Caco-2 (cell line): ENCODE data around the gene TSSK6. TPM values are rescaled to one million over a fixed set of nuclear protein-coding genes. Genes with fewer than 3 reads are reported as not detected.

Experiments used
- BruUV-seq: library from RNA; stranded (reverse); fragments of 400-500 nt; replicated peaks from 2 replicates; lab custom pipeline; 2021; lab: Mats Ljungman, UMichigan
- CTCF ChIA-PET: fragments of 300-600 bp; sonication (Branson Sonifier 250); formaldehyde crosslinking; loops from one replicate; lab custom pipeline; 2022; ENCODE audit warnings: antibody characterized with exemption; lab: Charles Lee
- POLR2A ChIA-PET: fragments of 300-600 bp; sonication (Branson Sonifier 250); formaldehyde crosslinking; loops from one replicate; lab custom pipeline; 2022; ENCODE audit warnings: antibody characterized with exemption; lab: Charles Lee
- DNase-seq, 2 experiments: peaks; one replicate each; pipeline versions ENCODE4 v3.0.0 to v3.0.0-alpha.2; 2020 to 2022
- H3K27me3 ChIP-seq: replicated peaks from 2 replicates; pipeline ENCODE4 v1.6.0; 2011; ENCODE audit warnings: low read length; ENCODE audit not compliant: control insufficient read depth, insufficient read depth
- H3K36me3 ChIP-seq: 2 replicates; pipeline ENCODE4 v1.5.1; 2011; ENCODE audit warnings: low read length; ENCODE audit not compliant: control insufficient read depth, insufficient read depth
- H3K4me1 ChIP-seq: fragments of 250-450 bp; sonication (Bioruptor Pico); 2 replicates; pipeline ENCODE4 v1.5.1; 2020; ENCODE audit warnings: mild to moderate bottlenecking
- H3K4me3 ChIP-seq: 2 replicates; pipeline ENCODE4 v1.5.1; 2011; ENCODE audit warnings: low read depth, mild to moderate bottlenecking, control low read depth, low read length
- H3K9me3 ChIP-seq: fragments of 250-450 bp; sonication (Bioruptor Pico); 2 replicates; pipeline ENCODE4 v1.5.1; 2020; ENCODE audit warnings: mild to moderate bottlenecking, moderate library complexity
- H3K27ac Mint-ChIP-seq: one replicate; pipeline ENCODE4 v1.8.0; 2022; ENCODE audit warnings: mixed read lengths; ENCODE audit not compliant: unreplicated experiment
- H3K27me3 Mint-ChIP-seq: one replicate; pipeline ENCODE4 v1.8.0; 2022; ENCODE audit warnings: mixed read lengths; ENCODE audit not compliant: insufficient read depth, unreplicated experiment
- H3K36me3 Mint-ChIP-seq: one replicate; pipeline ENCODE4 v1.8.0; 2022; ENCODE audit warnings: mild to moderate bottlenecking, mixed read lengths; ENCODE audit not compliant: insufficient read depth, unreplicated experiment
- H3K4me1 Mint-ChIP-seq: one replicate; pipeline ENCODE4 v1.8.0; 2022; ENCODE audit warnings: low read depth, mixed read lengths; ENCODE audit not compliant: unreplicated experiment
- H3K4me3 Mint-ChIP-seq: one replicate; pipeline ENCODE4 v1.8.0; 2022; ENCODE audit warnings: mild to moderate bottlenecking, moderate library complexity, mixed read lengths; ENCODE audit not compliant: unreplicated experiment
- H3K9me3 Mint-ChIP-seq: one replicate; pipeline ENCODE4 v1.8.0; 2022; ENCODE audit warnings: mixed read lengths; ENCODE audit not compliant: unreplicated experiment
- CTCF ChIP-seq, 2 experiments: fragments of 200-600 bp in 1 of 2; IDR thresholded peaks; 1 replicate in 1 of 2; 2 replicates in 1 of 2; pipeline versions ENCODE4 v1.5.1 to v1.8.0; 2011 to 2022; ENCODE audit warnings: antibody characterized with exemption in 1 of 2, control low read depth in 1 of 2, inconsistent platforms in 1 of 2, low read depth in 1 of 2, low read length in 1 of 2, mild to moderate bottlenecking in 1 of 2, moderate library complexity in 1 of 2; ENCODE audit not compliant: insufficient read depth in 1 of 2, severe bottlenecking in 1 of 2, unreplicated experiment in 1 of 2
- intact Hi-C: fragments of 100-400 bp; cut with micrococcal nuclease; formaldehyde crosslinking; loops from one replicate; pipeline ENCODE4 v1.10.0; 2022; ENCODE audit not compliant: unreplicated experiment
- total RNA-seq: library from RNA; stranded (reverse); gene quantifications from 2 replicates; pipeline ENCODE4 v1.2.3, GENCODE V29; 2022

The TSSK6 gene
- total RNA-seq, 1 experiment from 2014 or later, result 3.8 TPM

- H3K4me1 Mint-ChIP-seq, result peaks cover 15% of the 10 kb centered on the region
- BruUV-seq, result no TSS peak
- Histone ChIP-seq H3K27me3 (no peaks in the 10 kb centered on the region), H3K4me1 (no peaks in the 10 kb centered on the region), H3K9me3 (no peaks in the 10 kb centered on the region), H3K36me3 (no peaks in the 10 kb centered on the region), H3K4me3 (no peak overlapping the region)
- ChIA-PET CTCF (no interaction called here), POLR2A (no interaction called here)
- H3K9me3 Mint-ChIP-seq, result no peaks in the 10 kb centered on the region
- peak overlapping the region; percentile 68 for H3K4me3 Mint-ChIP-seq
- peaks cover 18% of the 10 kb centered on the region for H3K36me3 Mint-ChIP-seq
- intact Hi-C loops, result no loop called here
- DNase-seq, result no peak
- no peak for TF ChIP-seq CTCF (IDR thresholded peaks at IDR 0.05; ENCODE audit: insufficient read depth in 1 of 2, low read depth in 1 of 2, low read length in 1 of 2, severe bottlenecking in 1 of 2, unreplicated experiment in 1 of 2)
- H3K27ac Mint-ChIP-seq, result no peak overlapping the region
- H3K27me3 Mint-ChIP-seq, result no peaks in the 10 kb centered on the region
Measured at GRCh38 chr19:19538785-19539166, 23.4 kb upstream of the TSSK6 start.

DNA sequence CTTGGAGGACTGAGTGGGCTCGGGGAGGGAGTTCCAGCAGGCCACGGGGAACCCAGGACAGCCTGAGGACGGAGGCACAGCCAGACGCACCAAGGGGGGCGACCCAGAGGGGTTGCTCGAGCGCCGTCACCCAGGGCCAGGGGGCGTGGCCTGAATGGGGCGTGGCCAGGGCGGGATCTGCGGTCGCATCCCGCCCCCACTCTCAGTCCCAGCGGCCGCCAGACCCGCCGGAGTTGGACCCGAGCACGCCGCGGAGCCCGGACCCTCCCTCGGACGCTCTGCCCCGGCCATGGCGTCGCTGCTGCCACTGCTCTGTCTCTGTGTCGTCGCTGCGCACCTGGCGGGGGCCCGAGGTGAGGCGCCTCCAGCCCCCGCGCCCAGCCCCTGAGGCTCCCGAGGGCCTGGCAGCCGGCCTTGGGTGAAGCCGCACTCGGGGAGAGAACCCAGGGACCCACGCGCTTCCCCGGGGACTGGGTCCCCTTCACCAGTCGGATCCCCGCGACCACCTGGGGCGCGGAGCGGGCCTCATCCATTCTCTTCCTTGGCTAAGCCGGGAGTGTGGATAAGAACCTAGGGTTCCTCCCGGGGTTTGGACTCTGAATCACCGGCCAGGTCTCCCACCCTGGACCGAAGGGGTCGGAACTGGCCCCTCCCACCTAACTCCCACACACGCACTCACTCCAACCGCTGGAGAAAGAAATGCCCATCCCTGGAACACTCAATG lies 22.9 kb upstream of the TSSK6 start, which contains the start of gene CILP2:
Gene CILP2 (plus strand): TSS at position 205 of the 724 bp plus-strand sequence. CDS start 85 bp downstream, at position 290.
- no peaks in the 10 kb centered on the region for H3K4me1 ChIP-seq
- no peak for TF ChIP-seq CTCF (IDR thresholded peaks at IDR 0.05; ENCODE audit: insufficient read depth in 1 of 2, low read depth in 1 of 2, low read length in 1 of 2, severe bottlenecking in 1 of 2, unreplicated experiment in 1 of 2)
- BruUV-seq, result no TSS peak
- POLR2A ChIA-PET, result no interaction called here
- no peaks in the 10 kb centered on the region for H3K36me3 ChIP-seq
- Mint-ChIP-seq H3K9me3 (no peaks in the 10 kb centered on the region), H3K4me3 (peak within 1 kb of the TSS; percentile 68), H3K36me3 (peaks cover 19% of the 10 kb centered on the region), H3K27me3 (no peaks in the 10 kb centered on the region), H3K4me1 (peaks cover 16% of the 10 kb centered on the region), H3K27ac (no peak within 1 kb of the TSS)
- CTCF ChIA-PET, result no interaction called here
- H3K4me3 ChIP-seq, result peak within 1 kb of the TSS; percentile 46
- no peaks in the 10 kb centered on the region for H3K27me3 ChIP-seq
- H3K9me3 ChIP-seq, result no peaks in the 10 kb centered on the region
- DNase-seq, result peak; percentile 60 to 75
- intact Hi-C loops, result no loop called here

DNA sequence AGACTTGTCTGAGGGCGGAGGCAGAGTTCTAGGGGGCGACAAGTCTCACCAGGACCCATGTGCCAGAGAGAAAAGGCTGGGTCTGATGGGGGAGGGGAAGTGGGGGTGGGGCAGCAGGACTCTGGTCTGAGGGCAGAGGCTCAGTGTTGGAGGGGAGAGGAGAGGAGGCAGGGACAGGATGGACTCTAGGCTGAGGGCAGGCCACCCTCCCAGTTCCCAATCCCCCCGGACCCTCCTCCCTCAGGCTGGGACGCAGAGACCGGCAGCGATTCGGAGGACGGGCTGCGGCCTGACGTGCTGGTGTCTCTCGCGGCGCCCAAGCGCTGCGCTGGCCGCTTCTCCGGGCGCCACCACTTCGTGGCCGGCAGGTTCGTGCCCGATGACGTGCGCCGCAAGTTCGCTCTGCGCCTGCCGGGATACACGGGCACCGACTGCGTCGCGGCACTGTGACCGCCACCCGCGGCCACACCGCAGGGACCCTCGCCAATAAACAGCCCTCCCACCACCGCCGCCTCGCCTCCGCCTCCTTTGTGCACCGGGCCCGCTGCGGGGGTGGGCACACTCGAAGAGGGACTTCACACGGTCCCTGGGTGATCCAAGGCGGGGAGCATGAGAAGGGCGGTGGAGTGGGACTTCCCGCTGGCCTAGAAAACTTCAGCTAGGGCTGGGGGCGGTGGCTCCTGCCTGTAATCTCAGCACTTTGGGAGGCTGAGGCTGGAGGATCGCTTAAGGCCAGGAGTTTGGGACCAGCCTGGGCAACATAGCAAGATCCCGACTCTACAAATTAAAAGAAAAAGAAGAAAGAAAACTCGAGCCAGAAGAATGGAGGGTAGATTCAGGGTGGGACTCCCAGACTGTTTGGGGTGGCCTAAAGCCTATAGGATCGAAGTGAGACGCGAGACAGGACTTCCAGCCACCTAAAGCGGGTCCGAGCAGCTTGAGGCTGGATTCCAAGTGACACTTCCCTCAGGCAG lies 22.0 kb upstream of the TSSK6 start:
- Mint-ChIP-seq H3K36me3 (peaks cover 19% of the 10 kb centered on the region), H3K27ac (no peak overlapping the region), H3K4me1 (peaks cover 16% of the 10 kb centered on the region), H3K9me3 (no peaks in the 10 kb centered on the region), H3K27me3 (no peaks in the 10 kb centered on the region), H3K4me3 (peak overlapping the region; percentile 68)
- Histone ChIP-seq H3K36me3 (no peaks in the 10 kb centered on the region), H3K4me1 (no peaks in the 10 kb centered on the region), H3K4me3 (peak overlapping the region; percentile 46), H3K27me3 (no peaks in the 10 kb centered on the region), H3K9me3 (no peaks in the 10 kb centered on the region)
- POLR2A ChIA-PET, result no interaction called here
- CTCF ChIA-PET, result no interaction called here
- TF ChIP-seq CTCF (IDR thresholded peaks at IDR 0.05; ENCODE audit: insufficient read depth in 1 of 2, low read depth in 1 of 2, low read length in 1 of 2, severe bottlenecking in 1 of 2, unreplicated experiment in 1 of 2), result no peak
- no TSS peak for BruUV-seq
- intact Hi-C loops, result no loop called here
- no peak for DNase-seq
